GOT3 (cell line): ENCODE data around the gene MRPL17.

Experiments
- DNase-seq: peaks from one replicate; lab custom pipeline; 2025; ENCODE audit warnings: mixed read lengths; lab: John Stamatoyannopoulos, UW

The MRPL17 gene

DNA sequence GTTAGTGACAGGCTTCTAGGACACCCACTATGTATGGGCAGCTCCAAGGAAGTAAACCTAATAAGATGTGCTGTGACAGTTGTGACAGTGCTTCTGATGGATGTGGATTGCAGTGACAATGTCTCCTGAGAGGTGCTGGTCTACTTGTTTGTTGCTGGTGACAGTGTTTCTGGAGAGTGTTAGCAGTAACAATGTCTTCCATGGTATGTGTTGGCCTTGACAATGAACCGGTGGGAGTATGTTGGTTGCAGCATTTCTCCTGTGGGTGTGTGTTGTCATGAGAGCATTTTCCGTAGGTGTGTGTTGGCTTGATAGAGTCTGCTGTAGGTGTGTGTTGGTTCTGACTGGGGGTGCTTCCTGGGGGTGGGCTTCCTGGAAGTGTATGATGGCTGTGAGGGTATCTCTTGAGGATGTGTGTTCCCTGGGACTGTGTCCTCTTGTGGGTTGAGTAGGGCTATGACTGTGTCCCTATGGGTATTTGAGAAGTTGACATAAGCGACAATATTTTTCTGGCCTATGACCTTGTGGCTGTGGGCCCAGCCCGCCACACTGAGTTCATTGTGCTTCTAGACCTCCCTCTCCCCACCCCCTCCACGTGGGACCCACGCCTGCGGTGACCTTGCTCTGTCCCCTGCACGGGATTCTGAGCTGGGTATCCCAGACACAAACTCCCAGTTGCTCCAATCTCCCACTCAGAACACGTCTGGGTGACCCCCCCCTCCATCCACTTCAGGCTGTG is 28.7 kb downstream of the MRPL17 start:
- DNase-seq = no peak

- no peak for DNase-seq
These were observed 29.5 kb downstream of the MRPL17 start for GRCh38 chr11:6653656-6654055.

- DNase-seq = no peak
These were observed 30.0 kb downstream of the MRPL17 start for GRCh38 chr11:6653097-6653496.

- no peak for DNase-seq
These were observed 31.0 kb downstream of the MRPL17 start for GRCh38 chr11:6652182-6652581.

DNA sequence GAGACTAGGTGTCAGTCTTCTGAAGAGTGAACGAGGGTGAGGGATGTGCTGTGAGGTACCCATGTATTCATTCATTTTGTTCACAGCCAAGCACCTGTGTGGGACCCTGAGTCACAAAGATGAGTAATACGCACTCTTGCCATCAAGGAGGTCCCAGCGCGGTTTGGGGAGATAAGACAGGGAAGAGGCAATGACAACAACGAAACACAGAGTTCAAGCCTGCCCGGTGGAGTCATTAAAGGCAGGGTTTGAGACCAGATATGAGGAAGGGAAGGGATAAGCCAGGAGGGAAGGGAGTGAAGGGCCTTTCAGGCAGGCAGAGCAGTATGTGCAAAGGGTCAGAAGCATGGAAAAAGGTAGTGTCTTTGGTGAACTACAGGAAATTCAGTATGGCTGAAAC is 32.2 kb downstream of the MRPL17 start:
- DNase-seq = no peak

DNA sequence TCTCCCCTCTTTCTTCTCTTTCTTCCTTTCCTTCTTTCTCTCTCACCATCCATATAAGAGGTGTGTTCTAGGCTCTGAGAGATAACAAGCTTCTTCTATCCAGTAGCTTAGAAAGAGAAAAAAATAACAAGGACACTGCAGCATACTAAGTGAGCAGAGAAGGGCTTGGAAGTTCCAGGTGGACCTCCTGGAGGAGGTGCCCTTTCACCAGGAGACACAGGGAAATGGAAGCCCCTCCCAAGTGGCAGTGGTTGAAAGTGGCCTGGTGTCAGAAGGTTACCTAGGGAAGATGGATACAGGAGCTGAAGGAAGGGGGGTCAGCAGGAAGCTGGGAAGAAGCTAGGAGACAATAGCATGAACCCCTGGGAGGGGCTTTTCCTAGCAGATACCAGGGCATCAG is 33.0 kb downstream of the MRPL17 start:
- no peak for DNase-seq

- no peak for DNase-seq
These were observed 34.6 kb downstream of the MRPL17 start for GRCh38 chr11:6648501-6648900.

- no peak for DNase-seq
These were observed 35.3 kb downstream of the MRPL17 start for GRCh38 chr11:6647836-6648235.

DNA sequence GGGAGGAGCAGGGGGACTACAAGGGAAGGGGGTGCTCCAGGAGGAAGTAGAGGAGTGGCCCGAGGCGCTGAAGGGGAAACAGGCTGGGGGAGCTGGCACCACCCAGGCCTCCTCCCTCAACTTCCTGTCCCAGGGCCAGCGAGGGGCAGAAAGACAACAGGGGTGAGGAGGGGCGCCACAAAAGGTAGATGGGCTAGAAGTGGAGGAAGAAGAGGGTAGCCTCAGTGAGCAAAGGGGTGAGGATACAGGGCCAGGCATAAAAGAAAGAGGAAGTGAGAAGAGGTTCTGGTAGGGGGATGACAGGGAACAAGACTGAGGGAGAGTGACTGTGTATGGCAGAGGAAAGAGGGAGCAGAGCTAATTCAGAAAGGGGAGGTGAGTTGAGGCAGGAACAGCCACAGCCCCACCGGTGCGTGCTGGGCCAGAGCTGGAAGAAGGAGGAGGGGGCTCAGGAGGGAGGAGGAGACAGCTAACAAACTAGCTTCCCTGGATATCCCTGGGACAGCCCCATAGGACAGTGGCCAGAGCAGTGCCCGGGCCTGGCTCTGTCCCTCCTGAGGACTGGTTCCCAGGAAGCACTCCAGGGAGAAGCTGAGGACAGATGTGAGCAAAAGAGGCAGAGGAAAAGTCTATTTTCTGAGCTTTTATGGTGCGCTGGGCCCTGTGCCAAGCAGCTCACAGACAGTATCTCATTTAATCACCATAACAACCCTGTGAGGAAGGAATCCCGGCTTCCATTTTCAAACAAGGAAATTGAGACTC is 36.0 kb downstream of the MRPL17 start:
- DNase-seq = no peak

DNA sequence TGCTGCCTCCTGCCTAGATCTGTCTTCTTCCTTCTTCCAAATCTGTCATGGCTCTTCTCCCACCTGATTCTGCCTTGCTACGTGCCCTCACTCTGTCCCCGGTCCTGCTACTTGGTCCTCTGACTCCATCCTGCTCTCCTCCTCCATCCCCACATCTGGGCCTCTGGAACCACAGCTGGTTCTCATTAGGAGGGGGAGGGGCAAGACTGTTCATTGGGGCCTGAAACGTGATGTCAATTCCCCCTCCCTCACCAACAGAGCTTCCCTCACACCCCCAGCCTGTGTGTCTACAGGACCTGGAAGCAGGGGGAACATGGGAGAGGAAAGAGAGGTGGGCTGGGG is 36.6 kb downstream of the MRPL17 start:
- no peak for DNase-seq

DNA sequence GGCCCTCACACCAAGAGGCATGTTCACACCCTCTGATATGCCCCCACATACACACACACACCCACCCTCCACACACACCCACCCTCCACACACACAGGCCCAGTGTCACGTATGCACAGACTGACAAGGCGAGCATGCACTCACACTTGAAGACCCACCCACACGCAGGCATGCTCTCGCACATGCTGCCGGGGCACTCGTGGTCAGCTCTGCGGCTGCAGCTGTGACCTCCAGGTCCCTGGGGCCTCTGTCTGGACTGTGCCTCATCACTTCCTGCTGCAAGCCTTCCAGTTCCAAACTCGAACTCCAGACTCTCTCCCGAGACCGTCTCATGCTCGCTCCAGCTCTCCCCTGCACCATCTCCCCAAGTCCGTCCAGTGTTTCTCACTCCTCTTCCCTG is 37.1 kb downstream of the MRPL17 start:
- no peak for DNase-seq

DNA sequence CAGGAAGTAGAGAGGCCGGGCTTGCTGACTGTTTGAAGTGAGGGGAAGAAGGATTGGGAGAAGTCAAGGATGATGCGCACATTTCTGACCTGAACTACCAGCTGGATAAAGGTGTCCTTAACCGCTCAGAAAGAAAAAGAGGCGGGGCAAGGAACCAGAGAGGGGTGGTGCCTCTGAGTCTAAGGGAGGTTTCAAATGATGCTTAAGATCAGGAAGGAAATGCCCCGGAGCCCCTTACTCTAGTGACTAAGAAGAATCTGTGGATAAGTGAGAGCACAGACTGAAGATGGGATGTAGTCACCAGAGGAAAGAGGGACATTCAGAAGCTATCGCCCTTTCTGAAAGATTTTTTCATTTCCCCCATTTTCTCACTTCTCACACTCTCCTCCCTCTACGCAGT is 40.2 kb downstream of the MRPL17 start:
- no peak for DNase-seq

DNA sequence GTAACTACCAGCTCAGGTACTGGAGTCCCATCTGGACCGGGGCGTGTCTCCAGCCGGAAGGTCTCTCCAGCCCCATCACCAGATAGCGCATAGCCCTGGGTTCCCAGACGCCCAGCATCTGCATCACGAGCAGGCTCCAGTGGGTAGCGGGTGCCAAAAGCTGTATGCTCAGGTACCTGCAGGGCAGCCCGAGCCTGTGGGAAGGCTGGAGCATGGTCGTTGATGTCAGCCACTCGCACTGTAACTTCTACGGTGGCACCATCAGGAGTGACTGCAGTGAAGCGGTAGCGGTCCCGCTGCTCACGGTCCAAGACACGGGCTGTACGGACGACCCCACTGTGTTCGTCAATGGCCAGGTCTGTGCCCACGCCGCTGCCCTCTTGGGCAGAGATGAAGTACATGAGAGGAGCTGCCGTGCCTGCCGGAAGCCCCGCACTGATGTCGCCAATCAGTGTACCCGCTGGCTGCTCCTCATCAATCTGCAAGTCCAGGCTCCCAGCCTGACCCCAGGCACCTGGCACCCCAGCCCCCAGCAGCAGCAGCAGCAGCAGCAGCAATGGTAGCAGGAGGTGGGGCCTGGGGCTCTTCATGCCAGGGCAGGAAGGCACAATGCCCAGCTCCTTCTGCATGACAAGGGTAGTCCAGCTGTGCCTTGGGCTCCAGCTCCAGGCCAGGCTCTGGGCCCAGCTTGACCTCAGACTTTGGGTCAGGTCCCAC is 42.0 kb downstream of the MRPL17 start:
- DNase-seq = no peak

DNA sequence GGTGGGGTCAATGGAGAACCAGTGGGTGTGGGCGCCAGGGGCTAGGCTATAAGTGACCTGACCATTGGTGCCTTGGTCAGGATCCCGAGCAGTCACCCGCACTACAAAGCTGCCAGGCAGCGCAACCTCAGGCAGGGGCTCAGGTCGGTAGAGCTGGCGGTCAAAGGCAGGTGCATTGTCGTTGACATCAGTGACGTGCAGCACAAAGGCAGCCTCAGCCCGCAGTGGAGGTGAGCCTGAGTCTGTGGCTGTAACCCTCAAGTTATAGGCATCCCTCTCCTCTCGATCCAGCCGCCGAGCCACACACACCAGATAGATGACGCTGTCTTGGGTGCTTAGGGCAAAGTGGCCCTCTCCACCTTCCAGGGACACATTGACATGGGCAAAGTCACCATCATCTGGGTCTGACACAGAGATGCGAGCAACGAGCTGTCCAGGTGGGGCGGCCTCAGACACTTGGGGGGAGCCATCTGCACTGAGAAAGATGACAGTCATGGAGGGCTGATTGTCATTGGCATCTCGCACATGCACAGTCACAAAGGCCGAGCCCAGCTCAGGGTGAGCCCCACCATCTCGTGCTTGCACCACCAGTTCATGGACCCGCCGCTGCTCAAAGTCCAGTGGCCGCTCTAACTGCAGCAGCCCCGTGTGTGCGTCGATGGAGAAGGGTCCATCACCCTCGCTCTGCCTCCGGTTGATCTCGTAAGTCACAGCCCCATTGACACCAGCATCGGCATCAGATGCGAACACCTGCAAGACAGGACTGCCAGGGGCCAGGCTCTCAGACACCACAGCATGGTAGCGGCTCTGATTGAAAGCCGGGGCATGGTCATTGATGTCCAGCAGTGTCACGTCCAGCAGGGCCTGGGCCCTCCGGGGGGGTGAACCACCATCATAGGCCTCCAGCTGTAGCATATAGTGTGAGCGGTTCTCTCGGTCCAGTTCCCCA is 42.8 kb downstream of the MRPL17 start:
- no peak for DNase-seq

GRCh38 chr11:6638429-6638828 is 44.7 kb downstream of the MRPL17 start:
- no peak for DNase-seq

DNA sequence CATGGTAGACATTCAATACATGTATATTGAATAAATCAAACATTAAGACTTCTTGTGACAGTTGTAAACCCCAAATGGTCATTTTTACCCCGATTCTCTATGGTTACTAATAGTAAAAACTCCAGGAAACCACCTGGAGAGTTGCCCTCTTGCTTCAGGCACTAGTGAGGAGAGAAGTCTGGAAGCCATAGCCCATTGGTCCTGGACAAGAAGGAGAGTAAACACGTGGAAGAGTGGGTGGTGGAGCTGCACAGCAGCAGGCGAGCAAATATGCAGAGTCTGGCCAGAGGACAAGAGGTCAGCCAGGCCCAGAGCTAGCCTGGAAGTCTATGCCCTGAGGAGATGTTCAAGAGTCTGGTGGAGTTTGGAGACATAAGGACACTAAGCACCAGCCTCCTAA is 45.3 kb downstream of the MRPL17 start:
- DNase-seq = no peak

DNA sequence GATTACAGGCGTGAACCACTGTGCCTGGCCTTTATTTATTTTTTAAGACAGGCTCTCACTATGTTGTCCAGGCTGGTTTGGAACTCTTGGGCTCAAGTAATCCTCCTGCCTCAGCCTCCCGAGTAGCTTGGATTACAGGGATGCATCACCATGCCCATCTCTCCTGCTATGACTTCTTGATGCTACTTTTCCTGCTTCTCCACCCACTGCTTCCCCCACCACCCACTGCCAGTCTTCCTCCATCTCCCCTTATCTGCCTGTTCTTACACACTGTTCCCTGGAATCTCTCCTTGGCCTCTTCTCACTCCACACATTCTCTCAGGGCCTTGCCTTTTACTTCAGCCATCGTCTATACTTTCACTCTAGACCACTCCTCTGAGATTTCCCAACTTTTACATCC is 46.7 kb downstream of the MRPL17 start:
- no peak for DNase-seq

GRCh38 chr11:6635082-6635932 is 47.8 kb downstream of the MRPL17 start:
- DNase-seq = no peak

- DNase-seq = no peak
These were observed 48.6 kb downstream of the MRPL17 start for GRCh38 chr11:6634534-6634933.

DNA sequence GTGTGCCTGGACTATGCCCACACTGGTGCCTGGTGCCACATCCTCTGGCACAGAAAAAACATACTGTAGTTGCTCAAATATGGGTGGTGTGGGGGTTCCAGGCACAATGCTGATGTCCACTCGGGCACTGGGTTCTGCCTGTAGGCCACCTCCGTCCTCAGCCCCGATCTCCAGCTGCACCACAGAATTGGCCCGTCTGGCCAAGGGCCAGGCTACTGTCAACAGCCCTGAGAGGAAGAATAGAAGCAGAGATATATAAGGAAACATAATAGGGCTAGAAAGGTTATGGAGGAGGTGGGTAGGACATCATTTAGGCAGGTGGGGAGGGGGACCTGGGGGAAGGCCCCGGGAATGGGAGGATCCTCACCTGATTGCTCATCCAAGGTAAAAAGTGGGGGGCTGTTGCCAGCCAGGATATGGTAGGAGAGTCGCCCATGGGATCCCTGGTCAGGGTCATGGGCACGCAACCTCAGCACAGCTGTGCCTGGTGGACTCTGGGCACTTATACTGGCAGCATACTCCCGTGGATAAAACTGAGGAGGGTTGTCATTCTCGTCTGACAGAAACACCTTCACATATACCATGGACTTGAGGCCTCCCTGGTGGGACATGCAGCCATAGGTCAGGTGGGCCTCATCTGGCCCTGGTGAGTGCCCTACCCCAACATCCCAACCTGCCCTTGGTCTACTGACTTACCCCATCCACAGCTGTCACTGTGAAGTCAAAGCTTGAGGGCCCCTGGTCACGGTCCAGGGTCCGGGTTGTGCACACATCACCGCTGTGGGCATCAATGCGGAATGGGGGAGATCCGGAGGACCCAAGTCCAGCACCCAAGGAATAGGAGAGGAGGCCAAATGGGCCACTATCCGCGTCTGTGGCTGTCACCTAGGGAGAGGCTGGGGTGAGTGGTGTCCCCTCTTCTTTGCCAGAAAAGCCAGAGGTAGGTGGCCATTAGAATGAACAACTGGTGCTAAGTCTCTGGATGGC is 49.4 kb downstream of the MRPL17 start:
- DNase-seq = no peak
